Psoas muscle (tissue), 8 donors: ENCODE measurements around the gene CACNB3. TPM values are rescaled to one million over a fixed set of nuclear protein-coding genes. Genes with fewer than 3 reads are reported as not detected.

ENCODE experiments used
- ATAC-seq, 4 donors: fragments of 200-7000 bp; cut with Tn5 transposase; one replicate each; pipeline ENCODE4 v1.9.1; 2020; ENCODE audit warnings: moderate library complexity in 3 of 4, mild to moderate bottlenecking in 2 of 4
- DNase-seq, 2 donors: peaks; one replicate each; pipeline ENCODE4 v3.0.0-alpha.2; 2020
- H3K27ac ChIP-seq: fragments of 200-600 bp; one replicate; pipeline ENCODE4 v1.8.0; 2022
- H3K27me3 ChIP-seq, 3 donors: fragments of 200-600 bp in 1 of 3; one replicate each; pipeline versions ENCODE4 v1.6.1 to v1.8.0; 2013 to 2022; ENCODE audit warnings: low read length in 2 of 3, mild to moderate bottlenecking in 2 of 3, moderate library complexity in 1 of 3; ENCODE audit not compliant: insufficient read depth in 3 of 3
- H3K36me3 ChIP-seq, 2 donors: fragments of 200-600 bp in 1 of 2; one replicate each; pipeline versions ENCODE4 v1.6.1 to v1.8.0; 2013 to 2022; ENCODE audit warnings: low read depth in 1 of 2, mild to moderate bottlenecking in 1 of 2, moderate library complexity in 1 of 2; ENCODE audit not compliant: insufficient read depth in 1 of 2
- H3K4me1 ChIP-seq: fragments of 200-600 bp; one replicate; pipeline ENCODE4 v1.8.0; 2022
- H3K4me3 ChIP-seq: fragments of 200-600 bp; one replicate; pipeline ENCODE4 v1.8.0; 2022; ENCODE audit warnings: mild to moderate bottlenecking
- H3K9me3 ChIP-seq: fragments of 200-600 bp; one replicate; pipeline ENCODE4 v1.8.0; 2022
- CTCF ChIP-seq: fragments of 200-600 bp; IDR thresholded peaks from one replicate; pipeline ENCODE4 v1.8.0; 2022; ENCODE audit warnings: antibody characterized with exemption
- WGBS, 3 donors: extraction: QIAGEN DNeasy Blood & Tissue Kit; methylation state at CpG; one replicate each; pipeline versions ENCODE4 v1.1.6 to v1.1.7; 2013; 5-methylcytosine and 5-hydroxymethylcytosine counted together
- intact Hi-C, 2 donors: fragments of 100-400 bp; cut with DNase I; formaldehyde crosslinking; loops; one replicate each; pipeline versions ENCODE4 v1.11.0 to v1.14.2; 2022
- polyA plus RNA-seq, 3 donors: library from polyadenylated mRNA; stranded (reverse); fragments of 200-250 nt; gene quantifications; one replicate each; pipeline ENCODE4 v1.2.3, GENCODE V29; 2013
- total RNA-seq, 4 donors: library from RNA; stranded (reverse); fragmentation: NEBNext Ultra II Directional in 2 of 4; extraction: Animal tissue kit (Norgen Biotek cat#: 25700) in 2 of 4; gene quantifications; one replicate each; pipeline versions ENCODE4 v1.2.1 to v1.2.4, GENCODE V29; 2021 to 2023
- donor health status: healthy with polysubstance abuse.
- donor health status: DM: no; HTN: no; CAD: no; lungs with moderate emphysema.
- donor health status: Bipolar disorder and iron deficiency.
- donor health status: healthy.
- donor health status: DM: yes; HTN: yes; CAD: no.
- donor health status: DM: no; HTN: no; CAD: no.
- donor health status: DM: no; HTN: no; CAD: no.
- donor health status: DM: yes; HTN: yes; CAD: no.

The CACNB3 gene
- total and polyA plus RNA-seq, 7 donors = 0.92 to 3.5 (median 2.0) TPM

- no peak overlapping the region for H3K27ac ChIP-seq
- intact Hi-C loops = no loop called here
- peaks cover 6 to 53% of the 10 kb centered on the region in 2 donors for H3K36me3 ChIP-seq
- H3K27me3 ChIP-seq = no peaks in the 10 kb centered on the region
- peaks cover 15% of the 10 kb centered on the region for H3K4me1 ChIP-seq
- DNase-seq = no peak
- no peak overlapping the region for H3K4me3 ChIP-seq
- ATAC-seq = no peak
- WGBS, 3 donors = 79 to 84% (median 81%) methylated on average over 16 of the region's 16 CpGs
- no peaks in the 10 kb centered on the region for H3K9me3 ChIP-seq
- TF ChIP-seq CTCF = no peak
Observed at GRCh38 chr12:48777501-48778400, 40.5 kb upstream of the CACNB3 start.

GRCh38 chr12:48779869-48780268 is 38.4 kb upstream of the CACNB3 start:
- no peak overlapping the region for H3K4me3 ChIP-seq

GRCh38 chr12:48780381-48781025 is 37.8 kb upstream of the CACNB3 start:
- DNase-seq (no peak), ATAC-seq (peak; percentile 10 to 48 (median 19))
- Histone ChIP-seq H3K4me1 (peaks cover 15% of the 10 kb centered on the region), H3K4me3 (no peak overlapping the region), H3K9me3 (no peaks in the 10 kb centered on the region), H3K36me3 (peaks cover 0 to 33% of the 10 kb centered on the region in 2 donors), H3K27me3 (no peaks in the 10 kb centered on the region), H3K27ac (no peak overlapping the region)
- 47 to 53% (median 49%) methylated on average over 10 to 11 of the region's 11 CpGs for WGBS, 3 donors
- TF ChIP-seq CTCF = no peak
- intact Hi-C loops = no loop called here

More at GRCh38 chr12:48779869-48780268, 38.4 kb upstream of the CACNB3 start:
- Histone ChIP-seq H3K4me1 (peaks cover 15% of the 10 kb centered on the region), H3K27ac (peak overlapping the region; percentile 5), H3K9me3 (no peaks in the 10 kb centered on the region), H3K36me3 (peaks cover 1 to 40% of the 10 kb centered on the region in 2 donors), H3K27me3 (no peaks in the 10 kb centered on the region)
- WGBS, 3 donors = 15 to 20% (median 19%) methylated on average over 3 of the region's 3 CpGs
- ATAC-seq (peak; percentile 36 to 78 (median 52)), DNase-seq (peak in 1 of 2 donors; percentile 59)
- intact Hi-C loops = no loop called here
- no peak for TF ChIP-seq CTCF

- peak in 1 of 2 donors; percentile 12 for DNase-seq
- Histone ChIP-seq H3K27me3 (no peaks in the 10 kb centered on the region), H3K4me1 (peaks cover 15% of the 10 kb centered on the region), H3K4me3 (no peak overlapping the region), H3K36me3 (peaks cover 0 to 19% of the 10 kb centered on the region in 2 donors), H3K27ac (no peak overlapping the region), H3K9me3 (no peaks in the 10 kb centered on the region)
- 80 to 83% (median 82%) methylated on average over 9 of the region's 9 CpGs for WGBS, 3 donors
- ATAC-seq = peak in 1 of 4 donors; percentile 18
- no peak for TF ChIP-seq CTCF
- intact Hi-C loops = no loop called here
Observed at GRCh38 chr12:48781750-48782456, 36.4 kb upstream of the CACNB3 start.
